ENCODE measurements around the gene SLU7.

- TF ChIP-seq POLR2AphosphoS5 (IDR thresholded peaks at IDR 0.05) (no peak), POLR2A (IDR thresholded peaks at IDR 0.05) (no peak)
Observed at GRCh38 chr5:160378330-160378729, 40.6 kb downstream of the SLU7 start.

All from suprapubic skin (tissue), 4 donors.